Mammary epithelial cell (primary cell): ENCODE results near the gene GFOD1.

Source experiments
- CTCF ChIP-seq, 2 donors: IDR thresholded peaks in 1 of 2; conservative IDR thresholded peaks in 1 of 2; 2 replicates each; pipeline ENCODE4 v1.5.1; 2011 to 2012; ENCODE audit warnings: inconsistent platforms in 2 of 2, low read length in 2 of 2, mild to moderate bottlenecking in 2 of 2, control low read depth in 1 of 2, low read depth in 1 of 2; ENCODE audit not compliant: insufficient read depth in 1 of 2; ENCODE audit errors: extremely low read depth in 1 of 2
- EZH2 ChIP-seq: IDR thresholded peaks from 2 replicates; pipeline ENCODE4 v1.6.1; 2012; ENCODE audit warnings: low read length, inconsistent platforms, borderline replicate concordance

GRCh38 chr6:13427801-13428582, 59.4 kb downstream of the GFOD1 start:
- TF ChIP-seq CTCF (conservative IDR thresholded peaks at IDR 0.05 in 1 of 2, IDR thresholded peaks at IDR 0.05 in 1 of 2; ENCODE audit: extremely low read depth in 1 of 2, insufficient read depth in 1 of 2, low read depth in 1 of 2, low read length in 2 of 2) (no peak), EZH2 (no peak)
